Right cardiac atrium (tissue), 5 donors: ENCODE measurements around the gene SLC16A2. TPM values are rescaled to one million over a fixed set of nuclear protein-coding genes. Genes with fewer than 3 reads are reported as not detected.

ENCODE experiments used
- ATAC-seq, 2 donors: fragments of 200-7000 bp; cut with Tn5 transposase; one replicate each; pipeline versions ENCODE4 v1.8.0 to v1.9.1; 2020; ENCODE audit warnings: moderate library complexity in 2 of 2, mild to moderate bottlenecking in 1 of 2
- DNase-seq, 3 donors: peaks; one replicate each; pipeline ENCODE4 v3.0.0-alpha.2; 2020
- H3K27ac ChIP-seq: one replicate; pipeline ENCODE4 v1.5.1; 2013; ENCODE audit warnings: mild to moderate bottlenecking, low read length, control low read depth, moderate library complexity
- H3K27me3 ChIP-seq: one replicate; pipeline ENCODE4 v1.6.1; 2013; ENCODE audit not compliant: control insufficient read depth, insufficient read depth
- H3K4me1 ChIP-seq: one replicate; pipeline ENCODE4 v1.6.1; 2013; ENCODE audit warnings: low read length; ENCODE audit not compliant: control insufficient read depth, insufficient read depth
- H3K4me3 ChIP-seq: one replicate; pipeline ENCODE4 v1.5.1; 2013; ENCODE audit warnings: low read length, control low read depth
- H3K9me3 ChIP-seq: one replicate; pipeline ENCODE4 v1.6.1; 2013; ENCODE audit warnings: low read length; ENCODE audit not compliant: control insufficient read depth
- WGBS: extraction: QIAGEN DNeasy Blood & Tissue Kit; methylation state at CpG from one replicate; pipeline ENCODE4 v1.1.7; 2013; 5-methylcytosine and 5-hydroxymethylcytosine counted together
- intact Hi-C, 4 donors: fragments of 100-400 bp; cut with DNase I; formaldehyde crosslinking; loops; one replicate each; pipeline versions ENCODE4 v1.11.0 to v1.14.0; 2022 to 2023
- polyA plus RNA-seq: library from polyadenylated mRNA; stranded (reverse); fragments of 200-250 nt; gene quantifications from one replicate; pipeline ENCODE4 v1.2.3, GENCODE V29; 2013
- total RNA-seq, 4 donors: library from RNA; stranded (reverse); fragmentation: NEBNext Ultra II Directional; extraction: Animal tissue kit (Norgen Biotek cat#: 25700); gene quantifications; one replicate each; pipeline ENCODE4 v1.2.1, GENCODE V29; 2021
- donor health status: healthy with polysubstance abuse.
- donor health status: DM: no; HTN: yes; CAD: no.
- donor health status: DM: no; HTN: no; CAD: no.
- donor health status: DM: no; HTN: yes; CAD: no; lungs with severe emphysema.
- donor health status: DM: yes; HTN: yes; CAD: no.

Gene SLC16A2
- total and polyA plus RNA-seq, 5 donors, result 6.8 to 17.7 (median 12.4) TPM

DNA sequence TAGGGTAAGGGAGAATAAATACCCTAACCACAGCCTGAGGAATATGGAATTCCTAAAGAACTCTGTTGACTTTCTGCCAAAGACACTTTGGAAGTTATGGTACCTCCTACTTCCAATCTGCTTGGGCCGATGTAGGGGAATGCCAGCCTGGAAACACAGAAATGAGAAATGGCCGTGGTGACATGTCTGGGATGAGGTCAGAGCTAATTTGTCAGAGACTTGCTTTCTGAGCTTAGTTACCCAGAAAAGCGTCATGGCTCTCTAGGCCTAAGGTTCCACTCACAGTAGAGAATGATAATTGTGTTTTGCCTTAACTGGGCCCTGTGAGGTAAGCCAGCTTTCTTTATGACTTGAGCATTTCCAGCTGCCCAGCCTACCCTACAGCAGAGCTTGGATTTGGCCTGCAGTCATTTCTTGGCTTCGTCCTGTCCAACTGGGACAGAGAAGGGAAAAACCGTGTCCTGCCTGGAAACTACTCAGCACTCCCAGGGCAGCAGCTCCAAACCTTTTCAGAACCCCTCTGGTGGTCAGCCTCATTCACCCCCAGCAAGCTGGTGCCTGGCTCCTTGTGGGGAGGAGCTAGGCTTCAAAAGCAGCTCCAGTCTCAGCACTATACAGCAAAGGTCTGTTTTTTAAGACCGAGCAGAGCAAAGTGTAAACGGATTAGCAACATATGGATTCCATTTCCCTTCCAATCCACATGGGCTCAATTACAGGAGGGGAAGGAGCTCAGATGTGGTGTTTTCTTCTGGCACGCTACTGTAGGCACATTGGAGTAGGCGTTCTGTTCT, 100.9 kb downstream of the SLC16A2 start:
- DNase-seq, result peak; percentile 54 to 73 (median 70)
- intact Hi-C loops, result no loop called here

GRCh38 chrX:74523224-74523623, 101.9 kb downstream of the SLC16A2 start:
- 65% methylated on average over 1 of the region's 1 CpG for WGBS
- ATAC-seq (no peak), DNase-seq (no peak)
- Histone ChIP-seq H3K9me3 (no peaks in the 10 kb centered on the region), H3K4me3 (no peak overlapping the region), H3K27me3 (no peaks in the 10 kb centered on the region), H3K27ac (no peak overlapping the region), H3K4me1 (peaks cover 2% of the 10 kb centered on the region)
- intact Hi-C loops, result no loop called here

More for the DNA sequence above, 100.9 kb downstream of the SLC16A2 start:
- H3K27ac ChIP-seq, result peak overlapping the region; percentile 52
- no peaks in the 10 kb centered on the region for H3K9me3 ChIP-seq
- WGBS, result 71% methylated on average over 9 of the region's 9 CpGs
- H3K4me1 ChIP-seq, result peaks cover under 1% of the 10 kb centered on the region
- no peak overlapping the region for H3K4me3 ChIP-seq
- no peaks in the 10 kb centered on the region for H3K27me3 ChIP-seq
- peak; percentile 72 to 86 for ATAC-seq

DNA sequence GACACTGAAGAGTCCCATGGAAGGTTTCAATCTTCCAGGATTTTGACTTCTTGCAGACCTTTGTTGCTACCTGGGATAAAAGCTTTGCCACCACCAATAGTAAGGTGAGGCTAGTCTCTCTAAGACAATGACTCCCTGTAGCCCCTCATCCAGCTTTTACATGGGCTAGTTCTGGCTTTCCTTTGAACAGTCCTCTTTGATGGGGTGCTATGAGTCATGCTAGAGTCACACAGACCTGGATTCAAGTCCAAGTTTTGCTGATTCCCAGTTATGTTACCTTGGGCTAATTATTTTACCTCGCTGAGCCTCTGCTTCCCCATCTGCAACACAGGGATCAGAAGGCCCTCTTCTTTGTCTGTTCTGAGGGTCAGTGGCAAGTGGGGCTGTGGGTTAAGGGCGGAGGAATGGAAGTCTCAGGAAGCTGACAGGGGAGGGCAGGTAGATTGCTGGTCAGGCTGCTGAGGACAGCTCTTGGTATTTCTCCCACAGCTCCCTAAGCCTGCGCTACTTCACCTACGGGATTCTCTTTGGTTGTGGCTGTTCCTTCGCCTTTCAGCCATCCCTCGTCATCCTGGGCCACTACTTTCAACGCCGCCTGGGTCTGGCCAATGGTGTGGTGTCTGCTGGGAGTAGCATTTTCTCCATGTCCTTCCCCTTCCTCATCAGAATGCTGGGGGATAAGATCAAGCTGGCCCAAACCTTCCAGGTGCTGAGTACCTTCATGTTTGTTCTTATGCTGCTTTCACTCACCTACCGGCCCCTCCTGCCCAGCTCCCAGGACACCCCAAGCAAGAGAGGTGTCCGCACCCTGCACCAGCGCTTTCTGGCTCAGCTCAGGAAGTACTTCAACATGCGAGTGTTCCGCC, 102.8 kb downstream of the SLC16A2 start:
- ATAC-seq (no peak), DNase-seq (no peak)
- H3K27me3 ChIP-seq, result no peaks in the 10 kb centered on the region
- H3K27ac ChIP-seq, result no peak overlapping the region
- no peaks in the 10 kb centered on the region for H3K9me3 ChIP-seq
- WGBS, result 95% methylated on average over 13 of the region's 13 CpGs
- no peak overlapping the region for H3K4me3 ChIP-seq
- H3K4me1 ChIP-seq, result peaks cover 3% of the 10 kb centered on the region
- intact Hi-C loops, result no loop called here

GRCh38 chrX:74525116-74525515, 103.8 kb downstream of the SLC16A2 start:
- Histone ChIP-seq H3K27ac (no peak overlapping the region), H3K27me3 (no peaks in the 10 kb centered on the region), H3K4me3 (no peak overlapping the region), H3K9me3 (no peaks in the 10 kb centered on the region), H3K4me1 (peaks cover 3% of the 10 kb centered on the region)
- ATAC-seq (no peak), DNase-seq (no peak)
- intact Hi-C loops, result no loop called here

DNA sequence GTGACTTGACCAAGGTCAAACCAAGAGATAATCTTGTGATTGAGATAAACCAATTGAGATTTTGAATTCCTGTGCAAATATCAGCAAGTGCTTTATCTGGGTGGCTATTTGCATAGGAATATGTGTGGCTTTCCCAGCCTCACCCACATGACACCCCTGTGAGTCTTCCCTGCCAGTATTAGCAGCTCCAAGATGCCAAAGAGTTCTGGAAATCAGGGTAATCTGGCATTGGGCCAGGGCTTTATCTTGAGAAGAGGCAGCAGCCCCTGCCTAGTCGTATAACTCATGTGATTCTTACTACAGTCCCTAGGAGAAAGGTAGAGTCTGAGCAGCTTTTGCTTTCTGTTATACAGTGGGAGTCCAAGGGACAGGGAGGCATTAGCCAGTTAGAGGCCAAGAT, 105.5 kb downstream of the SLC16A2 start:
- ATAC-seq (no peak), DNase-seq (no peak)
- 17% methylated on average over 1 of the region's 1 CpG for WGBS
- H3K4me3 ChIP-seq, result no peak overlapping the region
- H3K27ac ChIP-seq, result no peak overlapping the region
- no peaks in the 10 kb centered on the region for H3K27me3 ChIP-seq
- H3K4me1 ChIP-seq, result peaks cover 3% of the 10 kb centered on the region
- H3K9me3 ChIP-seq, result no peaks in the 10 kb centered on the region
- intact Hi-C loops, result no loop called here

DNA sequence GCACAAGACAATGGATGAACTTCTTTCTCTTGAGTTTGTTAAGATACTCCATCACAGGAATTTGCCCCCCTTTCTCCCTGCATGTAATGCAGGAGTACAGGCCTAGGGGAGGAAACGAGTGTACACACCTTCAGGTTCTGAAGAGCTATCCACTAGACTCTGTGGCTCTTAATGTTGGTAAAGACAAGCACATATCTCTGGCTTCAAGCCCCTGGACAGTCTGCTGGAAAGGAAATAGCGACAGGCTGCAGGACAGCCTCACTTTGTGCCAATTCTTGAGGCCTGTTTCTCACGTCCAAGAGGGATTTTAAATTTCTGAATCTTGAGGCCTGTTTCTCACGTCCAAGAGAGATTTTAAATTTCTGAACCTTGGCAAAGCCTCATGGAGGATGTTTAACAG, 106.1 kb downstream of the SLC16A2 start:
- H3K4me1 ChIP-seq, result peaks cover 3% of the 10 kb centered on the region
- peak; percentile 45 to 79 for ATAC-seq
- intact Hi-C loops, result no loop called here
- DNase-seq, result no peak
- no peak overlapping the region for H3K27ac ChIP-seq
- no peaks in the 10 kb centered on the region for H3K9me3 ChIP-seq
- 14% methylated on average over 4 of the region's 4 CpGs for WGBS
- no peak overlapping the region for H3K4me3 ChIP-seq
- H3K27me3 ChIP-seq, result no peaks in the 10 kb centered on the region

GRCh38 chrX:74529311-74529710, 108.0 kb downstream of the SLC16A2 start:
- no peak for DNase-seq
- Histone ChIP-seq H3K27ac (no peak overlapping the region), H3K4me3 (no peak overlapping the region), H3K27me3 (no peaks in the 10 kb centered on the region), H3K9me3 (no peaks in the 10 kb centered on the region), H3K4me1 (peaks cover 3% of the 10 kb centered on the region)
- no peak for ATAC-seq
- 90% methylated on average over 6 of the region's 6 CpGs for WGBS
- intact Hi-C loops, result no loop called here

DNA sequence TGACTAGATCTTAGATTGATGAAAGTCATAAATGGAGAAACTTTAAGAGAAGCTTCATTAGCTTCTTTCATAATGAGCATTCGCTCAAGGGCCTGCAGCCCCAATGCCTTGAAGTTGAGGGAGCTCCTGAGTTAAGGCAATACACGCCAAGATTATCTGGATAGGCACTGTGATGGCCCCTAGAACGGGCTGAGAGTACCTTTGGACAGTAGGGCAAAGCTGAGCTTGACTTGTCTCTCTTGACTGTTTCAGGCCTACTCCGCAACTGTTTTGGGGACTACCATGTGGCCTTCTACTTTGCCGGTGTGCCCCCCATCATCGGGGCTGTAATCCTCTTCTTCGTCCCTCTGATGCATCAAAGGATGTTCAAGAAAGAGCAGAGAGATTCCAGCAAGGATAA, 109.8 kb downstream of the SLC16A2 start:
- Histone ChIP-seq H3K4me3 (no peak overlapping the region), H3K27ac (no peak overlapping the region), H3K27me3 (no peaks in the 10 kb centered on the region), H3K9me3 (no peaks in the 10 kb centered on the region), H3K4me1 (peaks cover 3% of the 10 kb centered on the region)
- ATAC-seq (no peak), DNase-seq (no peak)
- intact Hi-C loops, result loop anchor here in 1 of 4 donors (10.0 kb wide), 1 partner anchor 146 kb away; no protein-coding TSS in a partner anchor
- 95% methylated on average over 7 of the region's 7 CpGs for WGBS

DNA sequence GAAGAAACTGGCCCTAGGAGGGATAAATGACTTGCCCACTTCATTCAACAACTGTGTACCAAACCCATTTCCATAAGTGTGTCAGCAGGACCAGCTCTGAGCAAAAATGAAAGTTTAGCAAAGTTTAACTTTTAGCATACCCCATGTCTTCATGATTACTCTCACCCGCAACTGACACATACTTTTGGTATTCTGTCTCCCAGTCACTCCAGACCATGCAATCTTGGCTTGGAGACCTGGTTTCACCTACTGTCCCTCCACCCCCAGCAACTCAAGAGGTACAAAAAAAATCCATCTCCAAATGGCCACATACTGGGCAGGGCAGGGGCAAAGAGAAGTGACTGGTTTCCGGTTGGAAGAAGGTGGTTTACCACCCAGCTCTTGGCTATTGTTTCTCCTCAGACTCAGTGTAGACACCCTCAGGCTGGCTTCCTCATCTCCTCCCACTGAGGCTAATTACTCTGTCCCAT, 113.3 kb downstream of the SLC16A2 start:
- Histone ChIP-seq H3K4me1 (no peaks in the 10 kb centered on the region), H3K27ac (no peak overlapping the region), H3K27me3 (no peaks in the 10 kb centered on the region), H3K9me3 (no peaks in the 10 kb centered on the region), H3K4me3 (no peak overlapping the region)
- WGBS, result 92% methylated on average over 2 of the region's 2 CpGs
- no peak for ATAC-seq
- intact Hi-C loops, result loop anchor here in 1 of 4 donors (10.0 kb wide), 1 partner anchor 150 kb away; no protein-coding TSS in a partner anchor
- DNase-seq, result no peak

DNA sequence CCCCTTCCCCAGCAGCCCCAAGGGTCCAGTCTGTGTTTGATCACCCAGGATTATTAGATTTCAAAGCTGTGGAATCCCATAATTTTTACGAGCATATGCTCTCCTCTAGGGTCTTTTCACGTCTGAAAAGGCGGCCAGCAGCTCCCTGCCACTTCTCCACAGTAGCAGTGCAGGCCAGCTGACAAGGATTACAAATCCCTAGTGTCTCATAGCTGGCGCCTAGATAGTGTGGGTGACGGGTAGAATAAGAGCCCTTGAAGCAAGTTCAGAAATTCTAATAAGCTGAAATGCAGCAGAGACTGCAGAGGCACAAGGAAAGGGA, 113.8 kb downstream of the SLC16A2 start:
- Histone ChIP-seq H3K9me3 (no peaks in the 10 kb centered on the region), H3K4me3 (no peak overlapping the region), H3K4me1 (no peaks in the 10 kb centered on the region), H3K27me3 (no peaks in the 10 kb centered on the region), H3K27ac (peak overlapping the region; percentile 86)
- no peak for DNase-seq
- intact Hi-C loops, result loop anchor here in 1 of 4 donors (10.0 kb wide), 1 partner anchor 150 kb away; no protein-coding TSS in a partner anchor
- no peak for ATAC-seq
- WGBS, result 13% methylated on average over 5 of the region's 5 CpGs
